HG03439 (cell line): ENCODE results near the gene NUMB.

Experiments used
- ATAC-seq: cut with Tn5 transposase; IDR thresholded peaks from one replicate; pipeline ENCODE4 v1.9.1; 2021; ENCODE audit warnings: mild to moderate bottlenecking, moderate library complexity; ENCODE audit not compliant: unreplicated experiment

Gene NUMB

GRCh38 chr14:73466861-73467260, 8.5 kb upstream of the NUMB start:
- ATAC-seq: no peak

DNA sequence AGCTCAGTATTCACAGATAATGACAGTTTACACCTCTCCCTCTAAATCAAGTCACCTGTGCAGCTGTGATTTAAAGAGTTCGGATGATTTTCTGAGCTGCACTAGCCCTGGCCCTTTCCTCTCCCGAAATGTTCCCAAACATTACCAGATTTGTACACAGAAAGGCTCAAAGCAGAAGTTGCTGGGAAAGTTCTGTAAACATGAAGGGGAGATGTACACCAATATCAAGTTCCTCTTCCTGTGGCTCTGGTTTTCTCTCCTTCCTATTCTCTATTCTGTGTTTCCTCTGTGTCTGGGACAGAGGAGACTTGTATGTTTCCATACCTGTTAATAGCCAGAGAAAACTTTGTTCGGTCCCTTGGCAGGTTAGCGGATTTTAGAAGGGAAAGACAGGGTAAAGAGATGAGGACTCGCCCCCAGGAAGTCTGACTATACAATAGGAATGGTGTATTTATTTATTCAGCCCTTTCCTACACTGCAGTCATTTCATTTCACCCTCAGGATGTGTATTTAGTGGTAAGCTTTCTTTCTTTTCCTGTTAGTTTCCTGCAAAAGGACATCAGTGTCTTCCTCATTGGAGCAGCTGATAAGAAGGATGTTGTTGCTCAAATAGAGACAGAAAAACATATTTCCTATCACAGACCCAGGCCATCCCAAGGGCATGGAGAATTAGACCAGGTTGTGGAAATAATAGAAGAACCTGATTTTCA, 7.6 kb upstream of the NUMB start:
- no peak for ATAC-seq

- no peak for ATAC-seq
Observed at GRCh38 chr14:73463411-73463810, 5.1 kb upstream of the NUMB start.

DNA sequence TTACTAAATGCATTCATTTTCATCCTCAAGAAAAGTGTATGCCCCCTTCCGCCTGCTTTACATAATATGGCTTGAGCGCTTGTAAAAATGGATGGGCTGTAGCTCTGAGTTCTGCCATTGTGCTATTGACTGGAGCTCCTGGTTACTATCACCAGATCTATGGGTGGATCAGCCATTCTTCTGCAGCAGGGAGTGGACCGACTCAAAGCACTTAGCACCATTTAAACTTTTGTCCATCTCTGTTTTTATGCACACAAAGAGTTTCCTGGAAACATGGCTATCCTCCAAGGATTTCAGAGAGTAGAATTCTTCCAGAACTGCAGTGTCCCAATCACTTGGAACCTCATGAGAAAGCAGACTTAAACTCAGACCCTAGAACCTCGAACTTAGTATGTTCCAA, 4.5 kb upstream of the NUMB start:
- no peak for ATAC-seq

DNA sequence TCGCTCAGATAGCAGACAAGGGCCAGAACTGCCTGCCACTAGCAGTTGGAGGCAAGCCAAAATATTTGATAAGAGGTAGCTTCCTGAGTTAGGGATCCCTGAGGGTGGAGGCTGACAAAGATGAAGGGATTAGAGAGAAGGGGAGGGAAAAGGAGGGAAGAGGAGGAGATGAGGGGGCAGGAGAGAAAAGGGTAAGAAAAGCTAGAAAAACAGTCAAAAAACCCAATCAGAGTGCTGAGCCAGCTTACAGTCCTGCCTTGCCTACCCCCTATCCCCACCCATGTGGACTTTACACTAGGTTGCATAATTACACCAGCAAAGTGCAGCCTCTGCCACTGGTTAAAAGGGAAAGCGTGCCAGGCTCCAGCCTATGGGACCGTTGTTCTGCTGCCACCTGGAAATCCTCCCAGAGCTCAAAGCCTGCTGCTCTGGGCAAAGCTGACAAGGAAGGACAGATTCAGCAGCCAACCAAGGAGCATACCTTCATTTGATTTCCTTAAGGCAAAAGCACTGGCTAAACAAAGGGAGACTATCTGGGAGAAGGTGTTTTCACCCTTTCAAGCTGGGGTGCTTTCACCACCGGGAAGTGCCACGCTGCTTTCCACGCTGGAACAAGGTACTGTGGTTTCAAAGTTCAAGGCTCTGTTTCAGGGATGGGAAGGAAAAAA, 3.8 kb upstream of the NUMB start:
- no peak for ATAC-seq

- no peak for ATAC-seq
Observed at GRCh38 chr14:73461478-73462047, 3.2 kb upstream of the NUMB start.

GRCh38 chr14:73460691-73461127, 2.4 kb upstream of the NUMB start:
- ATAC-seq: no peak

DNA sequence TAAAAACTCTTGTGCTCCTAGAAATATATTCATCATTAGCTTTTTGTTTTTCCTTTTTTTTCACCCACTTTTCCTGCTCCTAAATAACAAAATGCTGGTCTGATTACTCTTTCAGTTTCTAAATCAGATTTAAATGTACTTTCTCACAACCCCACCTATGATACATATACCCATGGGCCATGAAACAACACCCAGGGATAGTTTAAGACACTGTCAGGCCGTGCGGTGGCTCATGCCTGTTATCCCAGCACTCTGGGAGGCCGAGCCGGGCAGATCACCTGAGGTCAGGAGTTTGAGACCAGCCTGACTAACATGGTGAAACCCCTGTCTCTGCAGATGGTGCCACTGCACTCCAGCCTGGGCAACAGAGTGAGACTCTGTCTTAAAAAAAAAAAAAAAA, 1.6 kb upstream of the NUMB start:
- ATAC-seq: no peak

GRCh38 chr14:73457924-73458182, 493 bp downstream of the NUMB start:
- no peak for ATAC-seq

- ATAC-seq: no peak
Observed at GRCh38 chr14:73457041-73457923, 1.1 kb downstream of the NUMB start.

DNA sequence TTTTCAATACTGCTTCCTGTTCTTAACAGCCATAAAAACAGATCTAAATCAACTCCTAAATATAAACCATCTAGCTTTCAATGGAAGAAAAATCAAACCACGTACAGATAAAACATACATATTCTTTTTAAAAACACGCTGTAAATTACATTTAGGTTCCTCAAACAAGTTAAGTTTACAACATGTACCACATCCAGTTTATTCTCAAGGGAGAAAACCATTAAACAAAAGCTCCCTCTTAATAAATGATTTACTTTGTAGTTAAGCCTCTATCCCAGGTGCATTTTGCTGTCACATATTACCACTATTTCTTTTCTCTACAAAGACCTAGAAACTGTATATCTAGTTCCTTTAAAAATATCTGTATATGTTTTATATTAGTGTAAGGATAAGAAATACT, 3.1 kb downstream of the NUMB start:
- ATAC-seq: no peak

GRCh38 chr14:73452341-73453186, 5.8 kb downstream of the NUMB start:
- ATAC-seq: no peak

GRCh38 chr14:73443758-73444157, 14.6 kb downstream of the NUMB start:
- ATAC-seq: no peak

DNA sequence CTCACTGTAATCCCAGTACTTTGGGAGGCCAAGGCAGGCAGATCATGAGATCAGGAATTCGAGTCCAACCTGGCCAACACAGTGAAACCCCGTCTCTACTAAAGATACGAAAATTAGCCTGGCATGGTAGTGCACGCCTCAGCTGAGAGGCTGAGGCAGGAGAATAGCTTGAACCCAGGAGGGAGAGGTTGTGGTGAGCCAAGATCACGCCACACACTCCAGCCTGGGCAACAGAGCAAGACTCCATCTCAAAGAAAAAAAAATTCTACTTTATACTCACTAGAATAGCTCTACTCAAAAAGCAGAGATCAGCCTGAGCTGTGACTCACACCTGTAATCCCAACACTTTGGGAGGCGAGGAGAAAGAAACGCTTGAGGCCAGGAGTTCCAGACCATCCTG, 17.1 kb downstream of the NUMB start:
- ATAC-seq: no peak

- ATAC-seq: no peak
Observed at GRCh38 chr14:73438993-73439392, 19.4 kb downstream of the NUMB start.

DNA sequence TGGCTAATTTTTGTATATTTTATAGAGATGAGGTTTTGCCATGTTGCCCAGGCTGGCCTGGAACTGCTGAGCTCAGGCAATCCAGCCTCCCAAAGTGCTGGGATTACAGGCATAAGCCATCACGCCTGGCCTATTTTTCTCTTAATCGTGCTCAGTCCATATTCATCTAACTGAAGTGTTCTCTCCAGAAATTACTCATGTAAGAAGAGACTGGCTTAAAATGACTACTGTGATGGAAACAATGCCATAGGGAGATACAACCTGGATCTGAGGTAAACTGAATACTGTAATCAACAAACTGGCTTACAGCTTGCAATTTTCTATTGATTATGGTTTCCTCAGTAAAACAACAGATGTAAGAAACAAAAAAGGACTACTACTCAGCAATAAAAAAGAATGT, 21.1 kb downstream of the NUMB start:
- no peak for ATAC-seq

- ATAC-seq: no peak
Observed at GRCh38 chr14:73432124-73432523, 26.2 kb downstream of the NUMB start.

GRCh38 chr14:73428353-73428824, 30.0 kb downstream of the NUMB start:
- no peak for ATAC-seq

GRCh38 chr14:73427516-73428264, 30.7 kb downstream of the NUMB start:
- no peak for ATAC-seq

- ATAC-seq: no peak
Observed at GRCh38 chr14:73426877-73427276, 31.5 kb downstream of the NUMB start.
